ENCODE results near the gene DLEC1. TPM values are rescaled to one million over a fixed set of nuclear protein-coding genes. Genes with fewer than 3 reads are reported as not detected.

Gene DLEC1
- total and polyA plus RNA-seq, 9 of the 15 experiments (the other 6 are each of a cell fraction or from before 2014, with no cell fraction given), result 0.07 to 0.08 TPM; not detected in 7

- TF ChIP-seq, protein P1, sequence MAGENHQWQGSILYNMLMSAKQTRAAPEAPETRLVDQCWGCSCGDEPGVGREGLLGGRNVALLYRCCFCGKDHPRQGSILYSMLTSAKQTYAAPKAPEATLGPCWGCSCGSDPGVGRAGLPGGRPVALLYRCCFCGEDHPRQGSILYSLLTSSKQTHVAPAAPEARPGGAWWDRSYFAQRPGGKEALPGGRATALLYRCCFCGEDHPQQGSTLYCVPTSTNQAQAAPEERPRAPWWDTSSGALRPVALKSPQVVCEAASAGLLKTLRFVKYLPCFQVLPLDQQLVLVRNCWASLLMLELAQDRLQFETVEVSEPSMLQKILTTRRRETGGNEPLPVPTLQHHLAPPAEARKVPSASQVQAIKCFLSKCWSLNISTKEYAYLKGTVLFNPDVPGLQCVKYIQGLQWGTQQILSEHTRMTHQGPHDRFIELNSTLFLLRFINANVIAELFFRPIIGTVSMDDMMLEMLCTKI (IDR thresholded peaks at IDR 0.05; ENCODE audit: partially characterized antibody), result no peak
- TF ChIP-seq SRSF1 (IDR thresholded peaks at IDR 0.05; ENCODE audit: low read depth, low read length), result no peak
- TF ChIP-seq ZNF695 (CRISPR knock-in tag; IDR thresholded peaks at IDR 0.05), result no peak
- no peak for TF ChIP-seq ARID3B (CRISPR knock-in tag; IDR thresholded peaks at IDR 0.05; ENCODE audit: borderline replicate concordance)
- TF ChIP-seq, protein P2, sequence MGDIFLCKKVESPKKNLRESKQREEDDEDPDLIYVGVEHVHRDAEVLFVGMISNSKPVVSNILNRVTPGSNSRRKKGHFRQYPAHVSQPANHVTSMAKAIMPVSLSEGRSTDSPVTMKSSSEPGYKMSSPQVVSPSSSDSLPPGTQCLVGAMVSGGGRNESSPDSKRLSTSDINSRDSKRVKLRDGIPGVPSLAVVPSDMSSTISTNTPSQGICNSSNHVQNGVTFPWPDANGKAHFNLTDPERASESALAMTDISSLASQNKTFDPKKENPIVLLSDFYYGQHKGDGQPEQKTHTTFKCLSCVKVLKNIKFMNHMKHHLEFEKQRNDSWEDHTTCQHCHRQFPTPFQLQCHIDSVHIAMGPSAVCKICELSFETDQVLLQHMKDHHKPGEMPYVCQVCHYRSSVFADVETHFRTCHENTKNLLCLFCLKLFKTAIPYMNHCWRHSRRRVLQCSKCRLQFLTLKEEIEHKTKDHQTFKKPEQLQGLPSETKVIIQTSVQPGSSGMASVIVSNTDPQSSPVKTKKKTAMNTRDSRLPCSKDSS (IDR thresholded peaks at IDR 0.05; ENCODE audit: low read depth, partially characterized antibody), result no peak
- TF ChIP-seq, protein P3, sequence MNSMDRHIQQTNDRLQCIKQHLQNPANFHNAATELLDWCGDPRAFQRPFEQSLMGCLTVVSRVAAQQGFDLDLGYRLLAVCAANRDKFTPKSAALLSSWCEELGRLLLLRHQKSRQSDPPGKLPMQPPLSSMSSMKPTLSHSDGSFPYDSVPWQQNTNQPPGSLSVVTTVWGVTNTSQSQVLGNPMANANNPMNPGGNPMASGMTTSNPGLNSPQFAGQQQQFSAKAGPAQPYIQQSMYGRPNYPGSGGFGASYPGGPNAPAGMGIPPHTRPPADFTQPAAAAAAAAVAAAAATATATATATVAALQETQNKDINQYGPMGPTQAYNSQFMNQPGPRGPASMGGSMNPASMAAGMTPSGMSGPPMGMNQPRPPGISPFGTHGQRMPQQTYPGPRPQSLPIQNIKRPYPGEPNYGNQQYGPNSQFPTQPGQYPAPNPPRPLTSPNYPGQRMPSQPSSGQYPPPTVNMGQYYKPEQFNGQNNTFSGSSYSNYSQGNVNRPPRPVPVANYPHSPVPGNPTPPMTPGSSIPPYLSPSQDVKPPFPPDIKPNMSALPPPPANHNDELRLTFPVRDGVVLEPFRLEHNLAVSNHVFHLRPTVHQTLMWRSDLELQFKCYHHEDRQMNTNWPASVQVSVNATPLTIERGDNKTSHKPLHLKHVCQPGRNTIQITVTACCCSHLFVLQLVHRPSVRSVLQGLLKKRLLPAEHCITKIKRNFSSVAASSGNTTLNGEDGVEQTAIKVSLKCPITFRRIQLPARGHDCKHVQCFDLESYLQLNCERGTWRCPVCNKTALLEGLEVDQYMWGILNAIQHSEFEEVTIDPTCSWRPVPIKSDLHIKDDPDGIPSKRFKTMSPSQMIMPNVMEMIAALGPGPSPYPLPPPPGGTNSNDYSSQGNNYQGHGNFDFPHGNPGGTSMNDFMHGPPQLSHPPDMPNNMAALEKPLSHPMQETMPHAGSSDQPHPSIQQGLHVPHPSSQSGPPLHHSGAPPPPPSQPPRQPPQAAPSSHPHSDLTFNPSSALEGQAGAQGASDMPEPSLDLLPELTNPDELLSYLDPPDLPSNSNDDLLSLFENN (IDR thresholded peaks at IDR 0.05; ENCODE audit: low read depth in 2 of 2, low read length in 2 of 2), result no peak
- TF ChIP-seq MEF2A (IDR thresholded peaks at IDR 0.05; ENCODE audit: control insufficient read depth, low read depth, low read length), result no peak
- TF ChIP-seq STAG1 (CRISPR knock-in tag; IDR thresholded peaks at IDR 0.05; ENCODE audit: borderline replicate concordance), result no peak
- no peak for TF ChIP-seq SRF (CRISPR knock-in tag; IDR thresholded peaks at IDR 0.05)
- TF ChIP-seq XRCC3 (IDR thresholded peaks at IDR 0.05), result no peak
- no peak for TF ChIP-seq ZNF212 (CRISPR knock-in tag; IDR thresholded peaks at IDR 0.05)
- 0 out of 2 replicates have a peak, but pooled peaks have one; percentile 6 for TF ChIP-seq ZNF41 (CRISPR knock-in tag; conservative IDR thresholded peaks at IDR 0.05)
- TF ChIP-seq NFRKB (IDR thresholded peaks at IDR 0.05; ENCODE audit: low read depth), result 0 out of 2 replicates have a peak, but pooled peaks have one; percentile 39
- no peak for TF ChIP-seq CBX8 (IDR thresholded peaks at IDR 0.05; ENCODE audit: borderline replicate concordance, extremely low read depth, low read depth, low read length, poor library complexity, severe bottlenecking)
- TF ChIP-seq CHCHD3 (CRISPR knock-in tag; IDR thresholded peaks at IDR 0.05), result no peak
- TF ChIP-seq MIER1 (IDR thresholded peaks at IDR 0.05; ENCODE audit: low read depth), result no peak
- TF ChIP-seq, protein P4, sequence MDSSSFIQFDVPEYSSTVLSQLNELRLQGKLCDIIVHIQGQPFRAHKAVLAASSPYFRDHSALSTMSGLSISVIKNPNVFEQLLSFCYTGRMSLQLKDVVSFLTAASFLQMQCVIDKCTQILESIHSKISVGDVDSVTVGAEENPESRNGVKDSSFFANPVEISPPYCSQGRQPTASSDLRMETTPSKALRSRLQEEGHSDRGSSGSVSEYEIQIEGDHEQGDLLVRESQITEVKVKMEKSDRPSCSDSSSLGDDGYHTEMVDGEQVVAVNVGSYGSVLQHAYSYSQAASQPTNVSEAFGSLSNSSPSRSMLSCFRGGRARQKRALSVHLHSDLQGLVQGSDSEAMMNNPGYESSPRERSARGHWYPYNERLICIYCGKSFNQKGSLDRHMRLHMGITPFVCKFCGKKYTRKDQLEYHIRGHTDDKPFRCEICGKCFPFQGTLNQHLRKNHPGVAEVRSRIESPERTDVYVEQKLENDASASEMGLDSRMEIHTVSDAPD (CRISPR knock-in tag; IDR thresholded peaks at IDR 0.05), result no peak
Observed at GRCh38 chr3:38164643-38164951, 125.6 kb downstream of the DLEC1 start (continued).
